GM18517 (cell line): ENCODE data around the gene SKAP1.

ENCODE experiments used
- ATAC-seq: cut with Tn5 transposase; IDR thresholded peaks from one replicate; pipeline ENCODE4 v1.9.1; 2021; ENCODE audit warnings: mild to moderate bottlenecking, moderate library complexity; ENCODE audit not compliant: unreplicated experiment

SKAP1 gene

GRCh38 chr17:48429638-48430586 is at the start of gene SKAP1:
SKAP1 (minus strand) TSS chr17:48430214.
- ATAC-seq = no peak

- ATAC-seq = no peak
These were observed 49.0 kb upstream of the SKAP1 start for GRCh38 chr17:48479014-48479402.

DNA sequence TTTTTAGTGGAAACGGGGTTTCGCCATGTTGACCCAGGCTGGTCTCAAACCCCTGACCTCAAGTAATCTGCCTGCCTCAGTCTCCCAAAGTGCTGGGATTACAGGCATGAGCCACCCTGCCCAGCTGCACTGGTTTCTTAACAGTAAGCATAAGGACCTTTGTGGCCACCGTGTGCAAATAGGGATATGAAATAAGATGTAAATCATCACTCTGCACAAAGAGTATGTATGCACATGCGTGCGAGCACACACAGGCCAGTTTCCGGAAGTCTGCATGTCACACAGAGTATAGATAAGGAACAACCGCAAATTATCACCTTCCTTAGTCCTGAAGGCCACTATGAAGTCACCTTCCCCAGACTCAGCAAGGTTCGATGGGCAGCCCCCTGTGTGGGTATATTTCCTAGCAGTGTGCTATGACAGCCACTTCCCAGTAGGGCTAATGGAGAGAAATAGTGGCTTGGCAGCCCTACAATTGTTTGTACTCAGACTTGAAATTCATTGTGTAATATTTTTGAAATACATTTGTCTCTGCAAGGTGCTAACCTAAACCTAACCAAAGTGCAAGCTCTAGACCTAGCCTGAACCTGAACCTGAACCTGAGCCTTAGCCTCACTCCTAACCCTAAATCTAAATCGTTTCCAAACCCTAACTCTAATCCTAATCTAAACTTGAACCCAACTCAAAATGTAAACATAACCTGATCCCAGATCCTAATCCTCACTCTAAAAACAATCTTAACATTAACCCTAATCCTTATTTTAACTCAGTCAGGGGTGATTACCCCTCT is 48.4 kb upstream of the SKAP1 start:
- peak; percentile 85 for ATAC-seq

- no peak for ATAC-seq
These were observed 47.2 kb upstream of the SKAP1 start for GRCh38 chr17:48477221-48477620.

DNA sequence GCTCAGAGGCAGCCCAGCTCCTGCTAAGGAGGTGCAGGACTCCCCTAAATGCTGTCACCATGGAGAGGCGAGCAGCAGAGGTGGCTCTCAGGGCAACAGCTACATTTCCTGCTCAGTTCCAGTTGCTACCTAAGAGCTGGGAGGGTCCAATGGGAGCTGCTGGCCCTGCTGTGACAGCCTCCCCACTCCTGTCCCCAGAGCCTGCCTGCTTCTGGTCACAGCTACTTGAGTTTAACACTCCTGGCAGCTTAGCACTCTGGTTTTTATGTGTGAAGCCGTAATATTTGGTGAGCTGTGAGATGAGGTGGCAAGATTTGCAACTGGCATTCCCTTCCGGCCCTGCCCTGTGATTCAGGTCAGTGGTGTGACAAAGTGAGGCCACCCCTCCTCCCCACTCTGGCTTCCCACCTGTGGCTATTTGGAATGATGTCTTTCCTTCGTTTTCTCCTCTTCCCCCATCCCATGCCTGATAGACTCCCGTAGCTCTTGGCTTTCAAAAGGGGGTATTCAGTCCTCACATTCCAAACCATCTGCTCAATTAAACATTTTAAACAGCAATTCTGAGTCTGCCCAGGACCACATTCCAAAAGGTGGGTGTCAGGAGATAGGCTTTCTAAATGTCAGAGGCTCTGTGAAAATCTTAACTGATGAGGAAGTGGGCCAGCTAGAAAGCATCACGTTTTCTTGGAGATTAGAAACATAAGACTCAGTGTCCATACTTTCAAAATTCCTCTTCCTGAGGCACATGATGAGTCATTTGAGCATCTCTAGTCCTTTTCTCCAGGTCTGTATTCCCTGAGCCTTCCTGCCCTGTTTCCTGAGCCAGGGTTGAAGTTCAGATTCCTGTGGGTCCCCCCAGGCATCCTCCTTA is 42.6 kb upstream of the SKAP1 start:
- no peak for ATAC-seq

DNA sequence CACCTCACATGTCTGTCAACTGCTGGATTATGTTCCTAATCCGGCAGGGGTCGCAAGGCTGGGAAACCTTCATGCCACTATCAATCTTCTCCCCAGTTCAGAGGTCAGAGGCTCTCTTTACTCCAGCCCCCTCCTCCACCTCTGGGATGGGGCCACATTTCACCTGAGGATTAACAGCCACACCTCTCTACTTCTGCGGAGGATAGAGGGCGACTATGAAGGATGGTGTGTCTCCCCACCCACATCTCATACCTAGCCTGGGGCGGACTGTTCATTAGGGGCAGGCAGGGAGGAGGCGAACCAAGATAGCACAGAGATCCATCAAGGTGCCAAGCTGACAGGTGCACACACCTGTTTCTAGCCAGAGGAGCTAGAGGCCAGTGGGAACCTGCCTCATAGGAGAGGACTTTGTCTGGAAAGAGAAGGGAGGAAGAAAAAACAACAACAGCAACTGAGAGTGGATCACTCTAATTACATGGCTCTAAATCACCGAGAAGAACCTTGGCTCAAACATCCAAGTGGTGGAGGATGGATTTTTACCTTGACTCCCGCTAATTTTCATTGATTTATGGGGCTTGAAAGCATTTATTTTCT is 41.9 kb upstream of the SKAP1 start:
- no peak for ATAC-seq

- ATAC-seq = no peak
These were observed 40.5 kb upstream of the SKAP1 start for GRCh38 chr17:48470388-48471034.

DNA sequence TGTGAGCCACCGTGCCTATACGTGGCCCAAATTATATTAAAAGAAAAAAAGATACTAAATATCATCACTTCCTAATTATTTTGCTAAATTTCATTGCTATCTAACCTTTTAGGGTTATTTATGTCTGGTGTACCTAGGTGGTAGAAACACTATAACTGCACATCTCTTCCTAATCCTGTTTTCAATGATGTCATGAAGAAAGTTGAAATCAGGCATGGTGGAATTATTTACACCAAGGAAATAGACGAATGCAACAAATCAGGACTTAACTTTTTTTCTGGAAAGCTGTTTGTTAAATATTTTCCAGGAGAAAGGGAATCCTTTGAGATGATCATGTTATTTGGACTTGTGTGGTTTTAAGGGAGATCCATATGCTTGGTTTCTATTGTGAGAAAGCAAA is 39.2 kb upstream of the SKAP1 start:
- ATAC-seq = no peak

- ATAC-seq = no peak
These were observed 38.3 kb upstream of the SKAP1 start for GRCh38 chr17:48468299-48468698.

DNA sequence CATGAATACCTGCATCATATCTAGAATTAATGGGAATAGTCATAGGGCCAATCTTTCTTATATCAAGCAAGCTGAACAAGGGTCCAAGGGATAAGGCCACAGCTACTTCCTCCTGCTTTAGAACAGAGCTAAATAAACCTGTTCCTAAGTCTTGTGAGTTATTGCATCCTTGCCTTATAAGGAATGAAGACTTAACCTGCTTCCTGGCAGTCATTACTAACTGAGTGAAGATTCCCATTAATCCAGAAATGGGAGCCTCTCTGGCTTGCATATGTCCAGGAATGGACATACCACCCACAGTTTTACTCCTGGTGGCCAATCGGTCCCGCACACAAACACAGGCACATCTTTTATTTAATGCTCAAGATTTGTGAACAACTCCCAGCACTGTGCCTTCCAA is 35.9 kb upstream of the SKAP1 start:
- ATAC-seq = no peak

DNA sequence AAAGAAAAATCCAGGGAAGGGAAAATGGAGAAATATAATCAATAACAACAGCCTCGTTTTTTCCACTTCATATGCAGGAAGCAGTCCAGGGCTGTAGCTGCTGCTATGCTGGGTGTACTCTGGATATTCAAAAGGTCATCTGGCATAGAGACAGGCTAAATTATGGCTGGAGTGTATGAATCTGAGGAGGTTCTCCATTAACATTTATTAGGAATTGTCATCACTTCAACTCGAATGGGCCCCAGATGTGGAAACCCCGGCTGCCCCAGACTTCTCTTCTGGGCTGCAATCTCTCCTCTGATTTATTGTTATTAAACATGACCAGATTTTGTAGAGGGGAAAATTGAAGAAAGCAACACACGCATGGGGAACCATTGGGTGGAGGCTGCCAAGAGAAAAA is 33.5 kb upstream of the SKAP1 start:
- no peak for ATAC-seq

- ATAC-seq = no peak
These were observed 32.9 kb upstream of the SKAP1 start for GRCh38 chr17:48462946-48463345.

DNA sequence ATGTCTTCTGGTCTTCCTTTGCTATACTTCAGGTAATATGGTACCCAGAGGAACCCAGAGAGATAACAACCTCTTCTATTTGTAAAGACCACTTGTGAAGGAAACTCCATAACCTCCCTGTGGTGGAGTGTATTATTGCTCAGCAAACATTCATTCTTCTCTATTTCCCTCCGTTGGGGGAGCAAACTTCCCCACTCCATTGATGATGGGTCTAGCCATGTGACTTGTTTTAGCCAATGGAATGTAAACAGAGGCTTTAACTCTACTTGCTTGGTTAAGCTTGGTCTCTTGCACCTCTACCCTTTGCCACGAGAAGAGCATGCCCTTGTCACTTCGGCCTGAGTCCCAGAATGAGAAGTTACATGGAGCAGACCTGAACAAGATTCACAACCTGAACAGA is 30.0 kb upstream of the SKAP1 start:
- no peak for ATAC-seq

DNA sequence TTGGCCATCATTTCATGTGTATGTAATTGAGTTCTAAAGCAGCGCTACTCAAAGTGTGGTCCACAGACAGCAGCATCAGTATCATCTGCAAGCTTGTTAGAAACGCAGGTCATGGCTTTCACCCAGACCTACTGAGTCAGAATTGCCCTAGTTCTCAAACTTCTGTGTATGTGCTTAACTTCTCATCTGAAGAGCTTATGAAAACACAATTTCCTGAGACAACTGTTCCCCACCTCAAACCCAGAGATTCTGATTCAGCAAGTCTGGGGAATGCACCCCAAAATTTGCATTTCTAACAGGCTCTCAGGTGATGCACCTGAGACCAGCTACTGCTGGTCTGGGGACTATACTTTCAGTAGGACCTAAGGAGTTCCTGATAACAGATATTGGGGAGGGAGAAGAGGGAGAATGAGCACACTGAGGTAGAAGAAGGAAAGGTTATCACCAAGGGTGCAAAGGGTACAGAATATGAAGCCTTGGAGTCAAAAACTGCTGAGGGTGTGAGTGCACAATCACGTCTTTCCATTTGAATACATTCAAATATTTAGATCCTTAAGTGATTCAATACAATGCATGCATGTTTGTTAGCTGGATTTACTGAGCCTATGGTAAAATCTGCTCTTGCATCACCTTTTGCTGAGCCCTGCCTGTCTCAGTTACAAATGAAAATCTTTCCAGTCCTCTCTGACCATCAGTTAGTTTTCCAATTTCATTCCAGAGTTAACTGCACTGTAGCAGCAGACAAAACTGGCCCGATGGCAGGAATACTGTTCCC is 29.2 kb upstream of the SKAP1 start:
- no peak for ATAC-seq

GRCh38 chr17:48457080-48457836 is 27.2 kb upstream of the SKAP1 start:
- no peak for ATAC-seq

DNA sequence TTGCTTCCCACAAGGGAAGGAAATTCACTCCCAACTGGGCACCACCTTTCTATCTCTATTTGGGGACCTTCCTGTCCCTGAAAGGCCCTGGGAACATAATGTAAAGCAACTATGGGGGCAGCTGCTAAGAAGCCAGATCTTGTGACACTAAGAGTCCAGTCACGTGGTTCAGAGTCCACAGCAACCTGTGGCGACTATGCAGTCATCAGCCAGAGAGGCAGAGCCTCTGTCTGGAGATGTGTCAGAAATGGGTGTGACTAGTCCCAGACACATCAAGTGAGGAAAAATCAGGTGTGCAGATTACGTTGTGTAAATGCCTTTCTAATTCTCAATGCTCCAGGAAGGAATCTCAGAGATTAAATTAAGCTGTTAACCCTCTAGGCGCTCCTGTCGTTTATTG is 26.6 kb upstream of the SKAP1 start:
- no peak for ATAC-seq

GRCh38 chr17:48455791-48456190 is 25.8 kb upstream of the SKAP1 start:
- no peak for ATAC-seq

- no peak for ATAC-seq
These were observed 23.4 kb upstream of the SKAP1 start for GRCh38 chr17:48453447-48453846.

- ATAC-seq = no peak
These were observed 21.5 kb upstream of the SKAP1 start for GRCh38 chr17:48451489-48451888.
